Measurements from ENCODE around the gene KEAP1.

The KEAP1 gene

GRCh38 chr19:10514211-10515145 is 11.3 kb upstream of the KEAP1 start:
- Histone ChIP-seq H3K9me3 (ENCODE audit: control insufficient read depth, insufficient read depth, low read length) (no peaks in the 10 kb centered on the region), H3K79me2 (ENCODE audit: control insufficient read depth, low read length) (no peaks in the 10 kb centered on the region), H3K4me2 (ENCODE audit: low read length) (no peak overlapping the region), H3K4me1 (ENCODE audit: control insufficient read depth, low read length) (peaks cover 21% of the 10 kb centered on the region), H3K36me3 (ENCODE audit: control insufficient read depth, low read length) (no peaks in the 10 kb centered on the region), H3F3A (ENCODE audit: control insufficient read depth, insufficient read depth) (no peaks in the 10 kb centered on the region), H3K9me2 (replicated peaks; ENCODE audit: control insufficient read depth, low read length) (no peaks in the 10 kb centered on the region), H3K27me3 (ENCODE audit: control insufficient read depth, low read length) (peaks cover 42% of the 10 kb centered on the region), H3K27ac (ENCODE audit: low read depth, low read length) (no peak overlapping the region), H3K4me3 (ENCODE audit: low read length) (no peak overlapping the region), H4K20me1 (ENCODE audit: control insufficient read depth, insufficient read depth, low read depth, low read length) (peaks cover 2% of the 10 kb centered on the region; the same call in 1 of the 2 replicates)
- TF ChIP-seq, protein P1, sequence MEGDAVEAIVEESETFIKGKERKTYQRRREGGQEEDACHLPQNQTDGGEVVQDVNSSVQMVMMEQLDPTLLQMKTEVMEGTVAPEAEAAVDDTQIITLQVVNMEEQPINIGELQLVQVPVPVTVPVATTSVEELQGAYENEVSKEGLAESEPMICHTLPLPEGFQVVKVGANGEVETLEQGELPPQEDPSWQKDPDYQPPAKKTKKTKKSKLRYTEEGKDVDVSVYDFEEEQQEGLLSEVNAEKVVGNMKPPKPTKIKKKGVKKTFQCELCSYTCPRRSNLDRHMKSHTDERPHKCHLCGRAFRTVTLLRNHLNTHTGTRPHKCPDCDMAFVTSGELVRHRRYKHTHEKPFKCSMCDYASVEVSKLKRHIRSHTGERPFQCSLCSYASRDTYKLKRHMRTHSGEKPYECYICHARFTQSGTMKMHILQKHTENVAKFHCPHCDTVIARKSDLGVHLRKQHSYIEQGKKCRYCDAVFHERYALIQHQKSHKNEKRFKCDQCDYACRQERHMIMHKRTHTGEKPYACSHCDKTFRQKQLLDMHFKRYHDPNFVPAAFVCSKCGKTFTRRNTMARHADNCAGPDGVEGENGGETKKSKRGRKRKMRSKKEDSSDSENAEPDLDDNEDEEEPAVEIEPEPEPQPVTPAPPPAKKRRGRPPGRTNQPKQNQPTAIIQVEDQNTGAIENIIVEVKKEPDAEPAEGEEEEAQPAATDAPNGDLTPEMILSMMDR (IDR thresholded peaks at IDR 0.05; ENCODE audit: low read depth, low read length, poor library complexity, severe bottlenecking): no peak
- no peak for TF ChIP-seq EZH2phosphoT487 (IDR thresholded peaks at IDR 0.05; ENCODE audit: borderline replicate concordance, low read length)

DNA sequence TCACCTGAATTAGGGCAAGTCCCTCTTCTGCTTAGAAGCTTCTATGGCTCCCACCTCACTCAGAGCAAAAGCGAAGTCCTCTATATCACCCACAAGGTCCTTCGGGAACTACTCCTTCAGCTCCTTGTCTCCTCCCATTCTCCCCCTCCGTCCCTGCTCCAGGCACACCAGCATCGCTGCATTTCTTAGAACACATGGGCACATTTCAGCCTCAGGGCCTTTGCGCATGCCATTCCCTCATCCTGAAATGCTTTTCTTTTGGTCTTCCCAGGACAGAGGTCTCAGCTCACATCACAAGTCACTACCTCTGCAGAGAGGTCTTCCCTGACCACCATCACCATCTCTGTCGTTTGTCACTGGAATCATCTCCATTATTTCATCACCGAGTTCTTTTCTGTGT is 10.1 kb upstream of the KEAP1 start:
- H3K9me2 ChIP-seq (replicated peaks; ENCODE audit: control insufficient read depth, low read length): no peaks in the 10 kb centered on the region
- no peak overlapping the region for H3K4me2 ChIP-seq (ENCODE audit: low read length)
- H3K4me3 ChIP-seq (ENCODE audit: low read length): no peak overlapping the region
- peaks cover 2% of the 10 kb centered on the region; the same call in 1 of the 2 replicates for H4K20me1 ChIP-seq (ENCODE audit: control insufficient read depth, insufficient read depth, low read depth, low read length)
- peaks cover 30% of the 10 kb centered on the region for H3K27me3 ChIP-seq (ENCODE audit: control insufficient read depth, low read length)
- H3K4me1 ChIP-seq (ENCODE audit: control insufficient read depth, low read length): peaks cover 11% of the 10 kb centered on the region
- no peaks in the 10 kb centered on the region for H3K36me3 ChIP-seq (ENCODE audit: control insufficient read depth, low read length)
- H3K79me2 ChIP-seq (ENCODE audit: control insufficient read depth, low read length): no peaks in the 10 kb centered on the region
- H3F3A ChIP-seq (ENCODE audit: control insufficient read depth, insufficient read depth): no peaks in the 10 kb centered on the region
- TF ChIP-seq EZH2phosphoT487 (IDR thresholded peaks at IDR 0.05; ENCODE audit: borderline replicate concordance, low read length): no peak
- TF ChIP-seq, protein P1 (IDR thresholded peaks at IDR 0.05; ENCODE audit: low read depth, low read length, poor library complexity, severe bottlenecking): no peak
- H3K9me3 ChIP-seq (ENCODE audit: control insufficient read depth, insufficient read depth, low read length): no peaks in the 10 kb centered on the region
- no peak overlapping the region for H3K27ac ChIP-seq (ENCODE audit: low read depth, low read length)

- 0 out of 2 replicates have a peak, but pooled peaks cover 3% of the 10 kb centered on the region for H3F3A ChIP-seq (ENCODE audit: control insufficient read depth, insufficient read depth)
- peak overlapping the region; percentile 27; the same call in 1 of the 2 replicates for H3K4me2 ChIP-seq (ENCODE audit: low read length)
- no peak overlapping the region for H3K27ac ChIP-seq (ENCODE audit: low read depth, low read length)
- H3K9me3 ChIP-seq (ENCODE audit: control insufficient read depth, insufficient read depth, low read length): no peaks in the 10 kb centered on the region
- H4K20me1 ChIP-seq (ENCODE audit: control insufficient read depth, insufficient read depth, low read depth, low read length): no peaks in the 10 kb centered on the region
- H3K79me2 ChIP-seq (ENCODE audit: control insufficient read depth, low read length): no peaks in the 10 kb centered on the region
- H3K36me3 ChIP-seq (ENCODE audit: control insufficient read depth, low read length): no peaks in the 10 kb centered on the region
- H3K4me3 ChIP-seq (ENCODE audit: low read length): no peak overlapping the region
- H3K27me3 ChIP-seq (ENCODE audit: control insufficient read depth, low read length): peaks cover 14% of the 10 kb centered on the region
- H3K9me2 ChIP-seq (replicated peaks; ENCODE audit: control insufficient read depth, low read length): no peaks in the 10 kb centered on the region
- peaks cover 10% of the 10 kb centered on the region for H3K4me1 ChIP-seq (ENCODE audit: control insufficient read depth, low read length)
- TF ChIP-seq, protein P1 (IDR thresholded peaks at IDR 0.05; ENCODE audit: low read depth, low read length, poor library complexity, severe bottlenecking): peak; percentile 91
- TF ChIP-seq EZH2phosphoT487 (IDR thresholded peaks at IDR 0.05; ENCODE audit: borderline replicate concordance, low read length): no peak
These were observed 7.2 kb upstream of the KEAP1 start for GRCh38 chr19:10510301-10510802.
